ENCODE results near the gene RNPEPL1.
"Not testable (repeated sequence)": the region's sequence is repeated elsewhere in the genome, so short reads cannot be mapped to it uniquely, and the experiment has no call there.

RNPEPL1 gene

GRCh38 chr2:240567872-240568677, at the start of gene RNPEPL1:
TSS of gene RNPEPL1 (plus strand) at chr2:240568484. CDS start at chr2:240568587, 103 bp downstream.
- peak; percentile 59 for DNase-seq (ENCODE audit: low read depth)
- TF ChIP-seq CTCF (IDR thresholded peaks at IDR 0.05; ENCODE audit: insufficient read depth, low read depth, low read length, missing control alignments), result no peak
- peak within 1 kb of the TSS; percentile 59 for H3K4me3 ChIP-seq (ENCODE audit: low read length)

GRCh38 chr2:240518981-240519380, 49.3 kb upstream of the RNPEPL1 start:
- no peak overlapping the region for H3K4me3 ChIP-seq (ENCODE audit: low read length)
- DNase-seq (ENCODE audit: low read depth), result no peak
- no peak for TF ChIP-seq CTCF (IDR thresholded peaks at IDR 0.05; ENCODE audit: insufficient read depth, low read depth, low read length, missing control alignments)

GRCh38 chr2:240519396-240520129, 48.7 kb upstream of the RNPEPL1 start:
- no peak for TF ChIP-seq CTCF (IDR thresholded peaks at IDR 0.05; ENCODE audit: insufficient read depth, low read depth, low read length, missing control alignments)

GRCh38 chr2:240520130-240520973, 47.9 kb upstream of the RNPEPL1 start:
- H3K4me3 ChIP-seq (ENCODE audit: low read length), result peak overlapping the region; percentile 14

More at GRCh38 chr2:240519396-240520129, 48.7 kb upstream of the RNPEPL1 start:
- peak; percentile 35 for DNase-seq (ENCODE audit: low read depth)
- peak overlapping the region; percentile 14 for H3K4me3 ChIP-seq (ENCODE audit: low read length)

GRCh38 chr2:240520974-240521350, 47.3 kb upstream of the RNPEPL1 start:
- no peak overlapping the region for H3K4me3 ChIP-seq (ENCODE audit: low read length)
- TF ChIP-seq CTCF (IDR thresholded peaks at IDR 0.05; ENCODE audit: insufficient read depth, low read depth, low read length, missing control alignments), result no peak
- DNase-seq (ENCODE audit: low read depth), result no peak

More at GRCh38 chr2:240520130-240520973, 47.9 kb upstream of the RNPEPL1 start:
- DNase-seq (ENCODE audit: low read depth), result peak; percentile 14
- peak; percentile 12 for TF ChIP-seq CTCF (IDR thresholded peaks at IDR 0.05; ENCODE audit: insufficient read depth, low read depth, low read length, missing control alignments)

GRCh38 chr2:240521885-240522284, 46.4 kb upstream of the RNPEPL1 start:
- H3K4me3 ChIP-seq (ENCODE audit: low read length); DNase-seq (ENCODE audit: low read depth): not testable (repeated sequence)

GRCh38 chr2:240522406-240522805, 45.9 kb upstream of the RNPEPL1 start:
- no peak overlapping the region for H3K4me3 ChIP-seq (ENCODE audit: low read length)
- no peak for TF ChIP-seq CTCF (IDR thresholded peaks at IDR 0.05; ENCODE audit: insufficient read depth, low read depth, low read length, missing control alignments)
- no peak for DNase-seq (ENCODE audit: low read depth)

Data from epithelial cell of esophagus (primary cell).